Mucosa of descending colon (tissue), 3 donors: ENCODE results near the gene WNT7B. TPM values are rescaled to one million over a fixed set of nuclear protein-coding genes. Genes with fewer than 3 reads are reported as not detected.

Source experiments
- ATAC-seq: fragments of 200-7000 bp; cut with Tn5 transposase; one replicate; pipeline ENCODE4 v1.9.1; 2020; ENCODE audit warnings: mild to moderate bottlenecking, moderate library complexity
- DNase-seq, 3 donors: peaks; one replicate each; pipeline ENCODE4 v3.0.0-alpha.2; 2020
- H3K36me3 ChIP-seq: fragments of 200-600 bp; one replicate; pipeline ENCODE4 v1.8.0; 2021; ENCODE audit warnings: low read depth, mild to moderate bottlenecking
- H3K4me1 ChIP-seq: fragments of 200-600 bp; one replicate; pipeline ENCODE4 v1.8.0; 2021; ENCODE audit warnings: low read depth, mild to moderate bottlenecking
- H3K4me3 ChIP-seq: fragments of 200-600 bp; one replicate; pipeline ENCODE4 v1.8.0; 2021; ENCODE audit warnings: mild to moderate bottlenecking
- H3K9me3 ChIP-seq: fragments of 200-600 bp; one replicate; pipeline ENCODE4 v1.8.0; 2021; ENCODE audit warnings: mild to moderate bottlenecking
- intact Hi-C, 2 donors: fragments of 100-400 bp; cut with DNase I in 1 of 2; cut with micrococcal nuclease in 1 of 2; formaldehyde crosslinking; loops; one replicate each; pipeline versions ENCODE4 v1.11.0 to v1.11.1; 2022; cut with DNase I, micrococcal nuclease
- total RNA-seq, 3 donors: library from RNA; stranded (reverse); fragmentation: NEBNext Ultra II Directional in 2 of 3; extraction: Animal tissue kit (Norgen Biotek cat#: 25700) in 2 of 3; gene quantifications; one replicate each; pipeline versions ENCODE4 v1.2.1 to v1.2.4, GENCODE V29; 2021 to 2023
- TF ChIP-seq, protein P1 (sequence below): fragments of 200-600 bp; IDR thresholded peaks from one replicate; pipeline ENCODE4 v1.8.0; 2022; ENCODE audit warnings: antibody characterized with exemption, mild to moderate bottlenecking
- donor health status: DM: no; HTN: no; CAD: no; lungs with moderate emphysema.
- donor health status: DM: no; HTN: no; CAD: no.
- donor health status: DM: no; HTN: yes; CAD: no.

WNT7B gene
- total RNA-seq, 3 donors from 2014 or later: not detected

DNA sequence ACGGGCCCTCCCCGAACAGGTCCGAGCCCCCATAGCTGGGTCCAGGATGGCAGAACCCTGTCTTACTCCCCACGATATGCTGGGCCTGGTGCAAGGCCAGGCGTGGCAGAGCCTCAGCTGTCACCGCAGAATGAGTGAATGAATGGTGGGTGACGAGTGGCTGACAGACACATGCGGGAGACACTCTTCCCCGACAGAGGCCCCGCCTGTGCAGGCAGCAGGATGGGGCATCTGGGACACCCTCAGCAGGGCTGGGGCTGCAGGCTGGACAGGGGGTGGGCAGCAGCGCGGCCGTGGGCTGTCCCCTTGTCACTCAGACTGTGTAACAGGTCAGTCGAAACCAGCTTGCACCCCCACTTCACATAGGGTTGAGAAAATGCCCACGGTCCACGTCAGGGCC lies 18.0 kb downstream of the WNT7B start:
- H3K36me3 ChIP-seq: no peaks in the 10 kb centered on the region
- TF ChIP-seq, protein P1, sequence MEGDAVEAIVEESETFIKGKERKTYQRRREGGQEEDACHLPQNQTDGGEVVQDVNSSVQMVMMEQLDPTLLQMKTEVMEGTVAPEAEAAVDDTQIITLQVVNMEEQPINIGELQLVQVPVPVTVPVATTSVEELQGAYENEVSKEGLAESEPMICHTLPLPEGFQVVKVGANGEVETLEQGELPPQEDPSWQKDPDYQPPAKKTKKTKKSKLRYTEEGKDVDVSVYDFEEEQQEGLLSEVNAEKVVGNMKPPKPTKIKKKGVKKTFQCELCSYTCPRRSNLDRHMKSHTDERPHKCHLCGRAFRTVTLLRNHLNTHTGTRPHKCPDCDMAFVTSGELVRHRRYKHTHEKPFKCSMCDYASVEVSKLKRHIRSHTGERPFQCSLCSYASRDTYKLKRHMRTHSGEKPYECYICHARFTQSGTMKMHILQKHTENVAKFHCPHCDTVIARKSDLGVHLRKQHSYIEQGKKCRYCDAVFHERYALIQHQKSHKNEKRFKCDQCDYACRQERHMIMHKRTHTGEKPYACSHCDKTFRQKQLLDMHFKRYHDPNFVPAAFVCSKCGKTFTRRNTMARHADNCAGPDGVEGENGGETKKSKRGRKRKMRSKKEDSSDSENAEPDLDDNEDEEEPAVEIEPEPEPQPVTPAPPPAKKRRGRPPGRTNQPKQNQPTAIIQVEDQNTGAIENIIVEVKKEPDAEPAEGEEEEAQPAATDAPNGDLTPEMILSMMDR: no peak
- ATAC-seq (no peak), DNase-seq (no peak)
- intact Hi-C loops: no loop called here
- H3K4me1 ChIP-seq: no peaks in the 10 kb centered on the region
- no peaks in the 10 kb centered on the region for H3K9me3 ChIP-seq
- no peak overlapping the region for H3K4me3 ChIP-seq

- H3K9me3 ChIP-seq: no peaks in the 10 kb centered on the region
- no peak overlapping the region for H3K4me3 ChIP-seq
- no peaks in the 10 kb centered on the region for H3K36me3 ChIP-seq
- TF ChIP-seq, protein P1: no peak
- no peaks in the 10 kb centered on the region for H3K4me1 ChIP-seq
- intact Hi-C loops: no loop called here
- ATAC-seq: no peak
- DNase-seq: no peak
These were observed 19.1 kb downstream of the WNT7B start for GRCh38 chr22:45957826-45958225.

- intact Hi-C loops: no loop called here
- H3K36me3 ChIP-seq: no peaks in the 10 kb centered on the region
- TF ChIP-seq, protein P1: no peak
- H3K4me1 ChIP-seq: no peaks in the 10 kb centered on the region
- no peak for ATAC-seq
- H3K9me3 ChIP-seq: no peaks in the 10 kb centered on the region
- no peak for DNase-seq
- H3K4me3 ChIP-seq: no peak overlapping the region
These were observed 23.8 kb downstream of the WNT7B start for GRCh38 chr22:45953178-45953577.

- intact Hi-C loops: no loop called here
- DNase-seq: no peak
- Histone ChIP-seq H3K4me1 (no peaks in the 10 kb centered on the region), H3K36me3 (no peaks in the 10 kb centered on the region), H3K4me3 (no peak overlapping the region), H3K9me3 (no peaks in the 10 kb centered on the region)
- no peak for ATAC-seq
- TF ChIP-seq, protein P1: no peak
These were observed 24.4 kb downstream of the WNT7B start for GRCh38 chr22:45952553-45952952.

DNA sequence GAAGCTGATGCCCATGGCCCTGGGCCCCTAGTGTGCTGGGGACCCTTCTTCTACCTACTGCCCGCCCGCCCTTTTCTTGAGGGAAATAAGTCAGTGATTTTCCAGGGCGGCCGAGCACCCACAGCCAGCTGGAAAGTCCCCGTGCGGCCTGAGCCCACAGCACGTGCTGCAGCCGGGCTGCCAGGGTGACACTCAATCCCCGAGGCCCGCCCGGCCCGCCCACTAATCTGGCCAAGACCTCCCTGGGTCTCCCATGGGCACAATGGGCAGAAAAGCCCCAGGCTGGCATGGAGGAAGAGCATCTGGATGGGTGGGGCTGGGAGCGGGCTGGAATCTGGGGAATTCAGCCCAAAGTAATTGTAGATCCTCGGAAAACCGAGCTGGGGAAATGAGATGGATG lies 24.8 kb downstream of the WNT7B start:
- ATAC-seq (no peak), DNase-seq (no peak)
- TF ChIP-seq, protein P1: no peak
- Histone ChIP-seq H3K4me1 (no peaks in the 10 kb centered on the region), H3K36me3 (no peaks in the 10 kb centered on the region), H3K9me3 (no peaks in the 10 kb centered on the region), H3K4me3 (no peak overlapping the region)
- intact Hi-C loops: no loop called here

DNA sequence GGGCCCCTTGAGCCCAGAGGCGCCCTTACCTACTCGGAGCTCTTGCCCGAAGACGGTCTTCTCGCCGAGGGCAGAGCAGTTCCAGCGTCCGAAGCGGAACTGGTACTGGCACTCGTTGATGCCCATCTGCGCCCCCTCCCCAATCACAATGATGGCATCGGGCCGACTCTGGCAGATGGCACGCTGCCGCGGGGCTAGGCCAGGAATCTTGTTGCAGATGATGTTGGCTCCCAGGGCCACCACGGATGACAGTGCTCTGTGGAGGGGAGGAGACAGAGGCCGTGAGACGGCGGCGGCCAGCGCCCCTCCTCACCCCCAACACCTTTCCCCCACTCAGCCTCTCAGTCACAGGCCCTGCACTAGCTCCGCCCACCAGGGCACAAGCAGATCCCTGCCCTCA lies 27.1 kb downstream of the WNT7B start:
- TF ChIP-seq, protein P1: no peak
- intact Hi-C loops: no loop called here

More for the DNA sequence above, 27.1 kb downstream of the WNT7B start:
- no peak overlapping the region for H3K4me3 ChIP-seq
- no peaks in the 10 kb centered on the region for H3K36me3 ChIP-seq
- DNase-seq (no peak), ATAC-seq (no peak)
- H3K9me3 ChIP-seq: no peaks in the 10 kb centered on the region
- no peaks in the 10 kb centered on the region for H3K4me1 ChIP-seq
